ENCODE measurements around the gene MOB3B. TPM values are rescaled to one million over a fixed set of nuclear protein-coding genes. Genes with fewer than 3 reads are reported as not detected.

Gene MOB3B
- total RNA-seq, 1 experiment from 2014 or later: 0.19 TPM

DNA sequence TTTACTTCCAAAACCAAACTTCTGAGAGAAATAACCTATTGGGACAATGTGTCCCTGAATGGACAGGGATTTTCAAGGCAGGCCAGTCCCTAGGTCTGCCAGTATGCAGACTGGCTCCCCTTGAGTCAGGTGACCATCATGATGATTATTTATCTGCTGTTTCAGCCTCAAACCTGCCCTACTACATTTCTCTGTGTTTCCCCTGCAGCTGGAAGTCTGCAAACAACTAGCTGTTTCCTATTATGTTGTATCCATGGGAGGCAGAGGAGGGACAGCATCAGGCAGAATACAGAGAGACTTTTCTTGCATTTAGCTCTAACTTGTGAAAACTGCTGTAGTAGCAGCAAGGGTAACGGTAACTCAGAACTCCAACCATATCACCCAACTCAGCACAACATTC, 41.7 kb downstream of the MOB3B start:
- no peaks in the 10 kb centered on the region for H3K27me3 ChIP-seq (replicated peaks; ENCODE audit: insufficient read depth, low read depth, low read length, poor library complexity)
- BruUV-seq (replicated peaks): no TSS peak
- no peak overlapping the region for H3K4me3 ChIP-seq (ENCODE audit: low read depth, low read length, poor library complexity, severe bottlenecking)
- intact Hi-C loops (cut with micrococcal nuclease; ENCODE audit: unreplicated experiment): no loop called here
- ChIA-PET POLR2A (ENCODE audit: low non-redundant PET) (no interaction called here), CTCF (no interaction called here)
- no peak for TF ChIP-seq EZH2 (IDR thresholded peaks at IDR 0.05; ENCODE audit: borderline replicate concordance, low read depth, low read length, poor library complexity, severe bottlenecking)
- TF ChIP-seq, protein P1, sequence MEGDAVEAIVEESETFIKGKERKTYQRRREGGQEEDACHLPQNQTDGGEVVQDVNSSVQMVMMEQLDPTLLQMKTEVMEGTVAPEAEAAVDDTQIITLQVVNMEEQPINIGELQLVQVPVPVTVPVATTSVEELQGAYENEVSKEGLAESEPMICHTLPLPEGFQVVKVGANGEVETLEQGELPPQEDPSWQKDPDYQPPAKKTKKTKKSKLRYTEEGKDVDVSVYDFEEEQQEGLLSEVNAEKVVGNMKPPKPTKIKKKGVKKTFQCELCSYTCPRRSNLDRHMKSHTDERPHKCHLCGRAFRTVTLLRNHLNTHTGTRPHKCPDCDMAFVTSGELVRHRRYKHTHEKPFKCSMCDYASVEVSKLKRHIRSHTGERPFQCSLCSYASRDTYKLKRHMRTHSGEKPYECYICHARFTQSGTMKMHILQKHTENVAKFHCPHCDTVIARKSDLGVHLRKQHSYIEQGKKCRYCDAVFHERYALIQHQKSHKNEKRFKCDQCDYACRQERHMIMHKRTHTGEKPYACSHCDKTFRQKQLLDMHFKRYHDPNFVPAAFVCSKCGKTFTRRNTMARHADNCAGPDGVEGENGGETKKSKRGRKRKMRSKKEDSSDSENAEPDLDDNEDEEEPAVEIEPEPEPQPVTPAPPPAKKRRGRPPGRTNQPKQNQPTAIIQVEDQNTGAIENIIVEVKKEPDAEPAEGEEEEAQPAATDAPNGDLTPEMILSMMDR (conservative IDR thresholded peaks at IDR 0.05; ENCODE audit: low read depth, low read length): no peak
- no peaks in the 10 kb centered on the region for H3K36me3 ChIP-seq (ENCODE audit: insufficient read depth, low read length, poor library complexity, severe bottlenecking)
- no peak for DNase-seq (ENCODE audit: low spot score)
- H3K4me1 ChIP-seq (ENCODE audit: insufficient read depth, low read length, poor library complexity, severe bottlenecking): no peaks in the 10 kb centered on the region
- no peak overlapping the region for H3K27ac ChIP-seq (ENCODE audit: low read depth, low read length, poor library complexity, severe bottlenecking)
- H3K9me3 ChIP-seq (ENCODE audit: low read depth, low read length, poor library complexity, severe bottlenecking): no peaks in the 10 kb centered on the region

DNA sequence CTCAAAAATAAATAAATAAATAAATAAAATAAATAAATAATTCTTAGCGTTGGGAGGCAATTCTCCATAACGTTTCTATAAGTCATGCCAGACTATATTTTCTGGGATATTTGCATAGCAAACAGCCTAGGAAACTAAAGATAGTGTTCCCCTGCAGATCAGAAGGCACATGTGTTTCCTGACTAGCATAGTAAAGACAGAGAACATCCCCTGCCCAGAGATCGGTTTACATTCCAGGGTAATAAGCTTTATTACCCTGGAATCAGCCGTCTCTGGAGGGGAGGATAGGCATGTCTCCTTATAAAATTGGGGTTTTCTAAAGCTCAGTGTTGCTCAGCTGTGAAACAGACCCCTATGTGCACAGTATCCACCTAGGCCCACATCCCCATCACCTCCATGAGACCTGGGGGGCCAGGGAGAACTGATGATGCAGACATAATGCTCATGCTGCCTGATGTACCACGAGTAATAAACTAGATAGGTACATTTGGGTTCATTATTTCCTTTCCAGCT, 42.4 kb downstream of the MOB3B start:
- DNase-seq (ENCODE audit: low spot score): no peak
- Histone ChIP-seq H3K27ac (ENCODE audit: low read depth, low read length, poor library complexity, severe bottlenecking) (no peak overlapping the region), H3K9me3 (ENCODE audit: low read depth, low read length, poor library complexity, severe bottlenecking) (no peaks in the 10 kb centered on the region), H3K36me3 (ENCODE audit: insufficient read depth, low read length, poor library complexity, severe bottlenecking) (no peaks in the 10 kb centered on the region), H3K4me1 (ENCODE audit: insufficient read depth, low read length, poor library complexity, severe bottlenecking) (no peaks in the 10 kb centered on the region), H3K4me3 (ENCODE audit: low read depth, low read length, poor library complexity, severe bottlenecking) (no peak overlapping the region), H3K27me3 (replicated peaks; ENCODE audit: insufficient read depth, low read depth, low read length, poor library complexity) (no peaks in the 10 kb centered on the region)
- CTCF ChIA-PET: no interaction called here
- TF ChIP-seq EZH2 (IDR thresholded peaks at IDR 0.05; ENCODE audit: borderline replicate concordance, low read depth, low read length, poor library complexity, severe bottlenecking): no peak
- TF ChIP-seq, protein P1 (conservative IDR thresholded peaks at IDR 0.05; ENCODE audit: low read depth, low read length): no peak
- POLR2A ChIA-PET (ENCODE audit: low non-redundant PET): no interaction called here
- intact Hi-C loops (cut with micrococcal nuclease; ENCODE audit: unreplicated experiment): no loop called here
- no TSS peak for BruUV-seq (replicated peaks)

DNA sequence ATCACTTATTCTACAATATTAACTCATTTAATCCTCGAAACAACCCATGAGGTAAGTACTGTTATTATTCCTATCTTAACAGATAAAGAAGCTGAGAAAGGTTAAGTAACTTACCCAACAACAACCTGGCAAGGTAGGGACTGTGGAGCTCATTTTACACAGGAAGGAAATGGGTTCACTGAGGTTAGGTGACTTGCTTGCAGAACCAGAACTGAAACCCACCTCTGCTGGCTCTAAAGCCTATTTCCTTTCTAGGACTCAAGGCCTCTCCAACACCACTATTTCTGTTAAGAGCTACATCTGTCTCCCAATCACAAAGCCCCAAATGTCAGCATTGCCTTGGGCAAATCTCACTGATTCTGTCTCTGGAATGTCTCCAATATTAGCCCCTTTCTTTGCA, 44.5 kb downstream of the MOB3B start:
- CTCF ChIA-PET: no interaction called here
- Histone ChIP-seq H3K4me3 (ENCODE audit: low read depth, low read length, poor library complexity, severe bottlenecking) (no peak overlapping the region), H3K9me3 (ENCODE audit: low read depth, low read length, poor library complexity, severe bottlenecking) (no peaks in the 10 kb centered on the region), H3K27me3 (replicated peaks; ENCODE audit: insufficient read depth, low read depth, low read length, poor library complexity) (no peaks in the 10 kb centered on the region), H3K4me1 (ENCODE audit: insufficient read depth, low read length, poor library complexity, severe bottlenecking) (no peaks in the 10 kb centered on the region), H3K27ac (ENCODE audit: low read depth, low read length, poor library complexity, severe bottlenecking) (no peak overlapping the region), H3K36me3 (ENCODE audit: insufficient read depth, low read length, poor library complexity, severe bottlenecking) (no peaks in the 10 kb centered on the region)
- intact Hi-C loops (cut with micrococcal nuclease; ENCODE audit: unreplicated experiment): no loop called here
- TF ChIP-seq, protein P1 (conservative IDR thresholded peaks at IDR 0.05; ENCODE audit: low read depth, low read length): no peak
- no peak for TF ChIP-seq EZH2 (IDR thresholded peaks at IDR 0.05; ENCODE audit: borderline replicate concordance, low read depth, low read length, poor library complexity, severe bottlenecking)
- POLR2A ChIA-PET (ENCODE audit: low non-redundant PET): no interaction called here
- BruUV-seq (replicated peaks): no TSS peak
- no peak for DNase-seq (ENCODE audit: low spot score)
